Endothelial cell of umbilical vein (primary cell): ENCODE measurements around the gene SLC52A1. TPM values are rescaled to one million over a fixed set of nuclear protein-coding genes. Genes with fewer than 3 reads are reported as not detected.

Experiments used
- BruUV-seq: library from RNA; stranded (reverse); fragments of 400-500 nt; replicated peaks from 2 replicates; lab custom pipeline; 2021; lab: Mats Ljungman, UMichigan
- CTCF ChIA-PET: fragments of 300-600, 350-600 bp; sonication (Branson Sonifier 250); formaldehyde crosslinking; loops from one replicate; lab custom pipeline; 2021; ENCODE audit warnings: antibody characterized with exemption, inconsistent platforms; lab: Charles Lee
- POLR2A ChIA-PET: fragments of 300-600, 350-600 bp; sonication (Branson Sonifier 250); formaldehyde crosslinking; loops from one replicate; lab custom pipeline; 2021; ENCODE audit warnings: antibody characterized with exemption, inconsistent platforms; lab: Charles Lee
- DNase-seq: peaks from one replicate; pipeline ENCODE4 v3.0.0-alpha.2; 2011; ENCODE audit warnings: low read depth, low spot score
- FAIRE-seq: peaks from 2 replicates; lab custom pipeline; 2011; peaks lifted over from hg19 to GRCh38; lab: Jason Lieb, UNC
- H2AFZ ChIP-seq: 2 replicates; pipeline ENCODE4 v1.6.0; 2012; ENCODE audit warnings: low read depth, low read length, control low read depth, inconsistent platforms
- H3K27ac ChIP-seq: 2 replicates; pipeline ENCODE4 v1.5.1; 2011; ENCODE audit warnings: low read depth, mild to moderate bottlenecking, control low read depth, low read length, moderate library complexity; ENCODE audit not compliant: insufficient read depth
- H3K27me3 ChIP-seq, 2 experiments: 2 replicates each; pipeline versions ENCODE4 v1.6.0 to v1.6.1; 2011; ENCODE audit warnings: low read length in 2 of 2, mixed read lengths in 1 of 2; ENCODE audit not compliant: control insufficient read depth in 2 of 2, insufficient read depth in 2 of 2
- H3K36me3 ChIP-seq, 2 experiments: 2 replicates in 1 of 2; 3 replicates in 1 of 2; pipeline ENCODE4 v1.5.1; 2011; ENCODE audit warnings: low read length in 2 of 2, mild to moderate bottlenecking in 1 of 2, moderate library complexity in 1 of 2; ENCODE audit not compliant: control insufficient read depth in 2 of 2, insufficient read depth in 2 of 2; ENCODE audit errors: extremely low read depth in 1 of 2
- H3K4me1 ChIP-seq: 3 replicates; pipeline ENCODE4 v1.5.1; 2011; ENCODE audit warnings: mild to moderate bottlenecking, low read length; ENCODE audit not compliant: control insufficient read depth, insufficient read depth; ENCODE audit errors: extremely low read depth
- H3K4me2 ChIP-seq: 2 replicates; pipeline ENCODE4 v1.6.1; 2011; ENCODE audit warnings: low read length, control low read depth, mixed read lengths; ENCODE audit not compliant: insufficient read depth
- H3K4me3 ChIP-seq, 3 experiments: fragments of 200-600 bp in 1 of 3; sonication (generic), shearing (Covaris generic) in 1 of 3; replicated peaks in 1 of 3; 2 replicates each; pipeline ENCODE4 v1.5.1; 2011 to 2016; ENCODE audit warnings: control low read depth in 3 of 3, low read length in 3 of 3, mild to moderate bottlenecking in 2 of 3, inconsistent platforms in 1 of 3, low read depth in 1 of 3, moderate library complexity in 1 of 3; ENCODE audit not compliant: insufficient read depth in 1 of 3
- H3K79me2 ChIP-seq: 2 replicates; pipeline ENCODE4 v1.6.0; 2012; ENCODE audit warnings: low read length, inconsistent platforms; ENCODE audit not compliant: control insufficient read depth, insufficient read depth
- H3K9ac ChIP-seq: replicated peaks from 2 replicates; pipeline ENCODE3; 2011; ENCODE audit warnings: low read length, control low read depth; ENCODE audit not compliant: insufficient read depth; ENCODE audit errors: extremely low read depth
- H3K9me1 ChIP-seq: replicated peaks from 3 replicates; pipeline ENCODE4 v1.6.0; 2011; ENCODE audit warnings: mild to moderate bottlenecking, low read length; ENCODE audit not compliant: control insufficient read depth, insufficient read depth; ENCODE audit errors: extremely low read depth
- H3K9me3 ChIP-seq: replicated peaks from 2 replicates; pipeline ENCODE4 v1.5.1; 2012; ENCODE audit warnings: low read length, inconsistent platforms; ENCODE audit not compliant: control insufficient read depth, insufficient read depth
- H4K20me1 ChIP-seq: replicated peaks from 2 replicates; pipeline ENCODE3; 2011; ENCODE audit warnings: mild to moderate bottlenecking, low read length; ENCODE audit not compliant: control insufficient read depth, insufficient read depth; ENCODE audit errors: extremely low read depth
- FOS ChIP-seq: IDR thresholded peaks from 2 replicates; pipeline ENCODE4 v1.6.1; 2011; ENCODE audit warnings: mild to moderate bottlenecking, low read length, moderate library complexity, borderline replicate concordance; ENCODE audit not compliant: insufficient read depth
- POLR2A ChIP-seq: IDR thresholded peaks from 2 replicates; pipeline ENCODE4 v1.6.1; 2012; ENCODE audit warnings: low read depth, mild to moderate bottlenecking, control low read depth, low read length
- POLR2AphosphoS5 ChIP-seq: IDR thresholded peaks from 2 replicates; pipeline ENCODE4 v1.6.1; 2012; ENCODE audit warnings: low read depth, mild to moderate bottlenecking, control low read depth, low read length, moderate library complexity; ENCODE audit not compliant: insufficient read depth
- dilution Hi-C: fragments of 300-500 bp; cut with MboI; formaldehyde crosslinking; loops from one replicate; pipeline ENCODE4 v1.15.0; 2019; ENCODE audit warnings: low sequenced_read_pairs; ENCODE audit not compliant: extremely low pct_ligation_motif_present
- intact Hi-C: fragments of 100-400 bp; cut with micrococcal nuclease; formaldehyde crosslinking; loops from one replicate; pipeline ENCODE4 v1.10.0; 2022
- polyA plus RNA-seq, 4 experiments: library from polyadenylated mRNA; depleted of rRNA in 3 of 4; stranded (reverse) in 3 of 4; unstranded in 1 of 4; fragments of >200 nt; gene quantifications; 2 replicates each; pipeline versions ENCODE4 v1.2.1 to v1.2.3, GENCODE V29; 2011 to 2012; ENCODE audit warnings: missing spikeins in 1 of 4
- total RNA-seq: library from RNA; stranded (reverse); gene quantifications from 2 replicates; pipeline ENCODE4 v1.2.3, GENCODE V29; 2021
- TF ChIP-seq, protein P1 (sequence below), 2 donors: IDR thresholded peaks; 1 replicate in 1 of 2; 2 replicates in 1 of 2; pipeline ENCODE4 v1.5.1; 2011; ENCODE audit warnings: low read length in 2 of 2, mild to moderate bottlenecking in 2 of 2, moderate library complexity in 2 of 2, control low read depth in 1 of 2, inconsistent platforms in 1 of 2, low read depth in 1 of 2; ENCODE audit not compliant: insufficient read depth in 1 of 2; ENCODE audit errors: extremely low read depth in 1 of 2

SLC52A1 gene
- total and polyA plus RNA-seq, 2 donors (not counting 3 experiments of a cell fraction or from before 2014, with no cell fraction given), result 0.04 TPM; not detected in 1

DNA sequence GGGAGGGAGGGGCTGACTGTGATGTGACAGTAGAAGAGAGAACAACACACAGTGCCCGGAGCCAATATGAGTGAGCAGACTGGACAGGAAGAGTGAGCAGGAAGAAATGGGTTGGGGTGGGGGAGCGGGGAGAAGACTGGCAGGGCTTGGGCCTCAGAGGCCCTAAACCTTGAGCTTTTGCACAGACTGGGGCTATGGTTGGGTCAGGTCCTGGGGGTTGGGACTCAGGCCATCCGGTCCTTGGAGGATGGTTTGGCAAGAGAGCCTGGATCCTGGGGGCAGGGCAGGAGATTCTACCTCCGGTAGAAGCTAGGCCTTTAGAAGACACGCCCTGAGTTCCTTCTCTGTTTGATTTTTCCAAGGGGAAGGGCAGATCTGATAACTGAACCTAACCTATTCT lies 48.8 kb downstream of the SLC52A1 start:
- peaks cover 24% of the 10 kb centered on the region for H3K4me1 ChIP-seq
- H3K4me2 ChIP-seq, result peak overlapping the region; percentile 84
- no peaks in the 10 kb centered on the region for H3K9me3 ChIP-seq
- H3K27me3 ChIP-seq, result no peaks in the 10 kb centered on the region
- peaks cover 18% of the 10 kb centered on the region for H3K79me2 ChIP-seq
- H3K4me3 ChIP-seq, result peak overlapping the region; percentile 58 to 76 (median 60)
- BruUV-seq, result no TSS peak
- H3K9me1 ChIP-seq, result no peaks in the 10 kb centered on the region
- no peaks in the 10 kb centered on the region for H4K20me1 ChIP-seq
- H2AFZ ChIP-seq, result peak overlapping the region; percentile 96
- peak; percentile 61 for TF ChIP-seq POLR2AphosphoS5
- TF ChIP-seq, protein P1, sequence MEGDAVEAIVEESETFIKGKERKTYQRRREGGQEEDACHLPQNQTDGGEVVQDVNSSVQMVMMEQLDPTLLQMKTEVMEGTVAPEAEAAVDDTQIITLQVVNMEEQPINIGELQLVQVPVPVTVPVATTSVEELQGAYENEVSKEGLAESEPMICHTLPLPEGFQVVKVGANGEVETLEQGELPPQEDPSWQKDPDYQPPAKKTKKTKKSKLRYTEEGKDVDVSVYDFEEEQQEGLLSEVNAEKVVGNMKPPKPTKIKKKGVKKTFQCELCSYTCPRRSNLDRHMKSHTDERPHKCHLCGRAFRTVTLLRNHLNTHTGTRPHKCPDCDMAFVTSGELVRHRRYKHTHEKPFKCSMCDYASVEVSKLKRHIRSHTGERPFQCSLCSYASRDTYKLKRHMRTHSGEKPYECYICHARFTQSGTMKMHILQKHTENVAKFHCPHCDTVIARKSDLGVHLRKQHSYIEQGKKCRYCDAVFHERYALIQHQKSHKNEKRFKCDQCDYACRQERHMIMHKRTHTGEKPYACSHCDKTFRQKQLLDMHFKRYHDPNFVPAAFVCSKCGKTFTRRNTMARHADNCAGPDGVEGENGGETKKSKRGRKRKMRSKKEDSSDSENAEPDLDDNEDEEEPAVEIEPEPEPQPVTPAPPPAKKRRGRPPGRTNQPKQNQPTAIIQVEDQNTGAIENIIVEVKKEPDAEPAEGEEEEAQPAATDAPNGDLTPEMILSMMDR (IDR thresholded peaks at IDR 0.05; ENCODE audit: extremely low read depth in 1 of 2, insufficient read depth in 1 of 2, low read depth in 1 of 2, low read length in 2 of 2), result no peak
- peak; percentile 75 for TF ChIP-seq POLR2A
- no peak for TF ChIP-seq FOS
- peaks cover 2 to 15% of the 10 kb centered on the region in 2 experiments for H3K36me3 ChIP-seq
- dilution Hi-C loops (no loop called here), intact Hi-C loops (loop anchor here (1.0 to 2.0 kb wide), 2 partner anchors 40 to 46 kb away; partner anchors contain the start of genes RNF167 and SLC25A11)
- peak overlapping the region; percentile 52 for H3K9ac ChIP-seq
- CTCF ChIA-PET, result interaction anchor here (0.8 to 4.6 kb wide), 10 partner anchors 11 to 453 kb away, joined by 3 to 50 read pairs (median 6); partner anchors contain the start of genes INCA1, KIF1C, RNF167 and SLC25A11
- FAIRE-seq, result peak; percentile 96
- DNase-seq, result peak; percentile 40
- POLR2A ChIA-PET, result interaction anchor here (0.7 kb wide), 1 partner anchor 12 kb away, joined by 5 read pairs; the partner anchor contains the start of gene KIF1C
- H3K27ac ChIP-seq, result peak overlapping the region; percentile 66

Other genes with a start within 250 kb of the SLC52A1 start
- gene VMO1, start 249.1 kb downstream of the SLC52A1 start, total RNA-seq, result not detected in 2 replicates
- gene VMO1, start 249.1 kb downstream of the SLC52A1 start, polyA plus RNA-seq, result 0.23 and 0.27 TPM in 2 replicates
- not detected in 2 replicates for gene GLTPD2, start 246.5 kb downstream of the SLC52A1 start, total RNA-seq
- gene GLTPD2, start 246.5 kb downstream of the SLC52A1 start, polyA plus RNA-seq, result not detected in 2 replicates
- gene PSMB6, start 239.3 kb downstream of the SLC52A1 start, total RNA-seq, result 203 and 214 TPM in 2 replicates
- gene PSMB6, start 239.3 kb downstream of the SLC52A1 start, polyA plus RNA-seq, result 598 and 599 TPM in 2 replicates
- gene PLD2, start 228.3 kb downstream of the SLC52A1 start, total RNA-seq, result 52.3 and 58.7 TPM in 2 replicates
- gene PLD2, start 228.3 kb downstream of the SLC52A1 start, polyA plus RNA-seq, result 53.6 and 54.7 TPM in 2 replicates
- gene MINK1, start 202.1 kb downstream of the SLC52A1 start, total RNA-seq, result 87.5 and 89.4 TPM in 2 replicates
- 46.8 and 53.6 TPM in 2 replicates for gene MINK1, start 202.1 kb downstream of the SLC52A1 start, polyA plus RNA-seq
- gene C17orf107, start 135.9 kb downstream of the SLC52A1 start, total RNA-seq, result 1.0 and 1.5 TPM in 2 replicates
- 0.68 and 0.86 TPM in 2 replicates for gene C17orf107, start 135.9 kb downstream of the SLC52A1 start, polyA plus RNA-seq
- gene CHRNE, start 132.3 kb downstream of the SLC52A1 start, total RNA-seq, result 0.76 and 0.84 TPM in 2 replicates
- gene CHRNE, start 132.3 kb downstream of the SLC52A1 start, polyA plus RNA-seq, result 1.1 and 1.3 TPM in 2 replicates
- not detected in 2 replicates for gene GP1BA, start 103.1 kb downstream of the SLC52A1 start, total RNA-seq
- not detected in 2 replicates for gene GP1BA, start 103.1 kb downstream of the SLC52A1 start, polyA plus RNA-seq
- 50.2 and 58.2 TPM in 2 replicates for gene SLC25A11, start 95.4 kb downstream of the SLC52A1 start, total RNA-seq
- gene SLC25A11, start 95.4 kb downstream of the SLC52A1 start, polyA plus RNA-seq, result 95.2 and 110 TPM in 2 replicates
- 60.2 and 61.0 TPM in 2 replicates for gene RNF167, start 95.2 kb downstream of the SLC52A1 start, total RNA-seq
- 87.6 and 121 TPM in 2 replicates for gene RNF167, start 95.2 kb downstream of the SLC52A1 start, polyA plus RNA-seq
- gene PFN1, start 86.9 kb downstream of the SLC52A1 start, total RNA-seq, result 1,167 and 1,191 TPM in 2 replicates
- gene PFN1, start 86.9 kb downstream of the SLC52A1 start, polyA plus RNA-seq, result 1,577 and 1,770 TPM in 2 replicates
- 5.1 and 5.5 TPM in 2 replicates for gene ENO3, start 84.3 kb downstream of the SLC52A1 start, total RNA-seq
- 5.9 and 6.5 TPM in 2 replicates for gene ENO3, start 84.3 kb downstream of the SLC52A1 start, polyA plus RNA-seq
- 65.1 and 75.2 TPM in 2 replicates for gene SPAG7, start 67.6 kb downstream of the SLC52A1 start, total RNA-seq
- 58.4 and 68.6 TPM in 2 replicates for gene SPAG7, start 67.6 kb downstream of the SLC52A1 start, polyA plus RNA-seq
- gene CAMTA2, start 47.8 kb downstream of the SLC52A1 start, total RNA-seq, result 51.0 and 56.7 TPM in 2 replicates
- 33.8 and 47.2 TPM in 2 replicates for gene CAMTA2, start 47.8 kb downstream of the SLC52A1 start, polyA plus RNA-seq
- gene INCA1, start 37.9 kb downstream of the SLC52A1 start, total RNA-seq, result 0.71 and 1.0 TPM in 2 replicates
- gene INCA1, start 37.9 kb downstream of the SLC52A1 start, polyA plus RNA-seq, result 0.99 and 1.0 TPM in 2 replicates
- 171 and 174 TPM in 2 replicates for gene KIF1C, start 37.5 kb downstream of the SLC52A1 start, total RNA-seq
- gene KIF1C, start 37.5 kb downstream of the SLC52A1 start, polyA plus RNA-seq, result 33.6 and 33.9 TPM in 2 replicates
- gene ZFP3, start 43.0 kb upstream of the SLC52A1 start, total RNA-seq, result 1.4 and 1.7 TPM in 2 replicates
- 1.7 and 1.8 TPM in 2 replicates for gene ZFP3, start 43.0 kb upstream of the SLC52A1 start, polyA plus RNA-seq
- 9.9 and 10.1 TPM in 2 replicates for gene ZNF232, start 76.5 kb upstream of the SLC52A1 start, total RNA-seq
- 2.6 and 3.1 TPM in 2 replicates for gene ZNF232, start 76.5 kb upstream of the SLC52A1 start, polyA plus RNA-seq
- 0.07 and 0.15 TPM in 2 replicates for gene USP6, start 80.6 kb upstream of the SLC52A1 start, total RNA-seq
- under 0.01 and 0.02 TPM in 2 replicates for gene USP6, start 80.6 kb upstream of the SLC52A1 start, polyA plus RNA-seq
- 5.0 and 5.8 TPM in 2 replicates for gene ZNF594, start 156.4 kb upstream of the SLC52A1 start, total RNA-seq
- 1.0 and 1.2 TPM in 2 replicates for gene ZNF594, start 156.4 kb upstream of the SLC52A1 start, polyA plus RNA-seq
- not detected in 2 replicates for gene SCIMP, start 199.4 kb upstream of the SLC52A1 start, total RNA-seq
- gene SCIMP, start 199.4 kb upstream of the SLC52A1 start, polyA plus RNA-seq, result not detected in 2 replicates
- gene RABEP1, start 246.9 kb upstream of the SLC52A1 start, total RNA-seq, result 54.8 and 55.3 TPM in 2 replicates
- gene RABEP1, start 246.9 kb upstream of the SLC52A1 start, polyA plus RNA-seq, result 8.9 and 10.1 TPM in 2 replicates